B cell (primary cell): ENCODE measurements around the gene ASMTL. TPM values are rescaled to one million over a fixed set of nuclear protein-coding genes. Genes with fewer than 3 reads are reported as not detected.

Source experiments
- ATAC-seq: fragments of 200-7000 bp; cut with Tn5 transposase; one replicate; pipeline ENCODE4 v1.10.0; 2021; ENCODE audit warnings: low read depth, mild to moderate bottlenecking, moderate number of reproducible peaks, moderate library complexity
- CTCF ChIA-PET: fragments of 350-600 bp; sonication (Branson Sonifier 250); formaldehyde crosslinking; loops from one replicate; lab custom pipeline; 2021; ENCODE audit warnings: antibody characterized with exemption, inconsistent platforms; lab: Charles Lee
- POLR2A ChIA-PET: fragments of 350-600 bp; sonication (Branson Sonifier 250); formaldehyde crosslinking; loops from one replicate; lab custom pipeline; 2021; ENCODE audit warnings: antibody characterized with exemption; lab: Charles Lee
- DNase-seq: peaks from one replicate; pipeline ENCODE4 v3.0.0; 2013
- H2AFZ ChIP-seq: 2 replicates; pipeline ENCODE4 v1.6.1; 2012; ENCODE audit warnings: mild to moderate bottlenecking, low read depth, low read length; ENCODE audit not compliant: insufficient read depth, poor library complexity, severe bottlenecking
- H3K27ac ChIP-seq, 2 donors: 1 replicate in 1 of 2; 2 replicates in 1 of 2; pipeline ENCODE4 v1.5.1; 2012 to 2013; ENCODE audit warnings: low read length in 2 of 2, mild to moderate bottlenecking in 2 of 2, moderate library complexity in 1 of 2
- H3K27me3 ChIP-seq, 4 experiments: fragments of 200-600 bp in 1 of 4; sonication (generic) in 1 of 4; replicated peaks in 1 of 4; 1 replicate in 2 of 4; 2 replicates in 2 of 4; pipeline versions ENCODE4 v1.6.1 to v1.7.0; 2013 to 2016; ENCODE audit warnings: low read length in 3 of 4, mild to moderate bottlenecking in 2 of 4, mixed read lengths in 1 of 4, moderate library complexity in 1 of 4; ENCODE audit not compliant: insufficient read depth in 4 of 4, control insufficient read depth in 3 of 4; ENCODE audit errors: control extremely low read depth in 1 of 4
- H3K36me3 ChIP-seq, 2 experiments: replicated peaks in 1 of 2; 1 replicate in 1 of 2; 2 replicates in 1 of 2; pipeline versions ENCODE4 v1.6.1 to v1.7.1; 2013; ENCODE audit warnings: low read length in 1 of 2; ENCODE audit not compliant: insufficient read depth in 2 of 2, control insufficient read depth in 1 of 2; ENCODE audit errors: control extremely low read depth in 1 of 2, extremely low read depth in 1 of 2
- H3K4me1 ChIP-seq, 2 donors: fragments of 200-600 bp in 1 of 2; sonication (generic) in 1 of 2; 1 replicate in 1 of 2; 2 replicates in 1 of 2; pipeline versions ENCODE4 v1.5.1 to v1.6.1; 2013 to 2017; ENCODE audit warnings: low read length in 2 of 2; ENCODE audit not compliant: control insufficient read depth in 2 of 2, insufficient read depth in 2 of 2
- H3K4me2 ChIP-seq: replicated peaks from 2 replicates; pipeline ENCODE3; 2012; ENCODE audit warnings: mild to moderate bottlenecking, low read depth, low read length; ENCODE audit not compliant: poor library complexity, severe bottlenecking
- H3K4me3 ChIP-seq, 5 experiments: fragments of 200-600 bp in 1 of 5; sonication (generic) in 1 of 5; 1 replicate in 3 of 5; 2 replicates in 2 of 5; pipeline versions ENCODE4 v1.5.1 to v1.7.0; 2011 to 2016; ENCODE audit warnings: low read length in 4 of 5, mild to moderate bottlenecking in 4 of 5, low read depth in 2 of 5, control low read depth in 1 of 5, moderate library complexity in 1 of 5; ENCODE audit not compliant: insufficient read depth in 1 of 5; ENCODE audit errors: control extremely low read depth in 1 of 5, extremely low read depth in 1 of 5
- H3K79me2 ChIP-seq: fragments of 200-600 bp; sonication (generic); one replicate; pipeline ENCODE4 v1.6.0; 2016; ENCODE audit warnings: low read length; ENCODE audit not compliant: control insufficient read depth, insufficient read depth
- H3K9ac ChIP-seq: fragments of 200-600 bp; sonication (generic); 2 replicates; pipeline ENCODE4 v1.6.1; 2017; ENCODE audit warnings: mild to moderate bottlenecking, low read length, moderate library complexity
- H3K9me3 ChIP-seq, 3 donors: one replicate each; pipeline versions ENCODE4 v1.6.1 to v1.7.1; 2013; ENCODE audit warnings: low read length in 2 of 3; ENCODE audit not compliant: control insufficient read depth in 2 of 3, insufficient read depth in 1 of 3; ENCODE audit errors: control extremely low read depth in 1 of 3
- H4K20me1 ChIP-seq: 2 replicates; pipeline ENCODE4 v1.6.0; 2012; ENCODE audit warnings: mild to moderate bottlenecking, low read length; ENCODE audit not compliant: insufficient read depth, control insufficient read depth, poor library complexity, severe bottlenecking
- H3K27ac Mint-ChIP-seq: one replicate; pipeline ENCODE4 v1.8.0; 2021; ENCODE audit warnings: mixed read lengths
- H3K27me3 Mint-ChIP-seq: one replicate; pipeline ENCODE4 v1.8.0; 2021; ENCODE audit warnings: mixed read lengths
- H3K4me1 Mint-ChIP-seq: one replicate; pipeline ENCODE4 v1.8.0; 2021; ENCODE audit warnings: mixed read lengths
- H3K4me3 Mint-ChIP-seq: one replicate; pipeline ENCODE4 v1.8.0; 2021; ENCODE audit warnings: mixed read lengths
- H3K9me3 Mint-ChIP-seq: one replicate; pipeline ENCODE4 v1.8.0; 2022; ENCODE audit warnings: mixed read lengths; ENCODE audit not compliant: insufficient read depth
- CTCF ChIP-seq: fragments of 200-600 bp; IDR thresholded peaks from one replicate; pipeline ENCODE4 v1.8.0; 2022; ENCODE audit warnings: antibody characterized with exemption, mild to moderate bottlenecking
- EZH2 ChIP-seq: IDR thresholded peaks from 2 replicates; pipeline ENCODE4 v1.6.1; 2012; ENCODE audit warnings: borderline replicate concordance, low read depth, mild to moderate bottlenecking, moderate library complexity, low read length; ENCODE audit not compliant: insufficient read depth, poor library complexity, severe bottlenecking
- WGBS: methylation state at CpG from one replicate; pipeline ENCODE4 v1.1.5; 2013; ENCODE audit warnings: missing lambda C conversion rate; ENCODE audit not compliant: insufficient coverage; 5-methylcytosine and 5-hydroxymethylcytosine counted together
- intact Hi-C: fragments of 100-400 bp; cut with micrococcal nuclease; formaldehyde crosslinking; loops from one replicate; pipeline ENCODE4 v1.10.0; 2022
- polyA plus RNA-seq: library from polyadenylated mRNA; depleted of rRNA; stranded (reverse); fragments of >200 nt; gene quantifications from 2 replicates; pipeline ENCODE4 v1.2.3, GENCODE V29; 2012
- total RNA-seq, 2 donors: library from RNA; stranded (reverse); fragments of 120-200 nt in 1 of 2; gene quantifications; 1 replicate in 1 of 2; 2 replicates in 1 of 2; pipeline versions ENCODE4 v1.2.3 to v1.2.4, GENCODE V29; 2013 to 2022

The ASMTL gene
- total and polyA plus RNA-seq, 2 donors (not counting 1 experiment from before 2014, with no cell fraction given) = 33.3 to 52.9 TPM

GRCh38 chrX:1417921-1418771 is 34.6 kb downstream of the ASMTL start:
- POLR2A ChIA-PET = no interaction called here
- ATAC-seq = no peak

More at GRCh38 chrX:1417921-1418771, 34.6 kb downstream of the ASMTL start:
- no peak overlapping the region for H3K4me2 ChIP-seq
- H3K79me2 ChIP-seq = no peaks in the 10 kb centered on the region
- Mint-ChIP-seq H3K27ac (no peak overlapping the region), H3K4me3 (no peak overlapping the region), H3K9me3 (peaks cover 7% of the 10 kb centered on the region), H3K27me3 (no peaks in the 10 kb centered on the region), H3K4me1 (no peaks in the 10 kb centered on the region)
- no peaks in the 10 kb centered on the region for H4K20me1 ChIP-seq
- intact Hi-C loops = loop anchor here (2.0 kb wide), 1 partner anchor 75 kb away; no protein-coding TSS in a partner anchor
- peaks cover 0 to 60% (median 18%) of the 10 kb centered on the region in 3 donors for H3K9me3 ChIP-seq
- TF ChIP-seq EZH2 (no peak), CTCF (no peak)
- H3K9ac ChIP-seq = no peak overlapping the region
- H3K4me1 ChIP-seq = no peaks in the 10 kb centered on the region
- DNase-seq = no peak
- H3K36me3 ChIP-seq = peaks cover 2 to 44% of the 10 kb centered on the region in 2 experiments
- no peak overlapping the region for H3K27ac ChIP-seq
- H3K27me3 ChIP-seq = no peaks in the 10 kb centered on the region
- CTCF ChIA-PET = no interaction called here
- no peak overlapping the region for H2AFZ ChIP-seq
- no peak overlapping the region for H3K4me3 ChIP-seq
- 94% methylated on average over 16 of the region's 20 CpGs for WGBS
